HG02938 (cell line): ENCODE data around the gene SUCO.

Source experiments
- ATAC-seq: cut with Tn5 transposase; IDR thresholded peaks from one replicate; pipeline ENCODE4 v1.9.1; 2021; ENCODE audit warnings: mild to moderate bottlenecking, moderate library complexity; ENCODE audit not compliant: unreplicated experiment

SUCO gene

DNA sequence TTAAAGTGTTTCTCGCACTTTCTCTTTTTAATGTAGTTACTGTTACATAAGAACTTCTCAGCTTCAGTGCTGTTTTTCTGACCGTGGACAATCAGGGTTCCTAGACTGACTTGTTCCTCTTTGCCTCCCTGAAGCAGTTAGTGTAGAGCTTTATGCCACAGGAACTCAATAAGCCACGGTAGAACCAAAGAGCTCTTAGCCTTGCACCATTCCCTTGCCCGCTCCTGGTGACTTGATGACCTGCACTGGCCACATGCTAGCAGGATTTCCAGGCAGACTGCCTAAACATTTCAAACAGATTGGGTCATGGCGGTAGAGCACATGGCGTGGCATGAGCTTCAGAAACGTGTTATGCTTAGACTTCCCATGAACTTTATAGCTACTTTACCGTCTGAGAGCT is 107.2 kb downstream of the SUCO start:
- no peak for ATAC-seq

DNA sequence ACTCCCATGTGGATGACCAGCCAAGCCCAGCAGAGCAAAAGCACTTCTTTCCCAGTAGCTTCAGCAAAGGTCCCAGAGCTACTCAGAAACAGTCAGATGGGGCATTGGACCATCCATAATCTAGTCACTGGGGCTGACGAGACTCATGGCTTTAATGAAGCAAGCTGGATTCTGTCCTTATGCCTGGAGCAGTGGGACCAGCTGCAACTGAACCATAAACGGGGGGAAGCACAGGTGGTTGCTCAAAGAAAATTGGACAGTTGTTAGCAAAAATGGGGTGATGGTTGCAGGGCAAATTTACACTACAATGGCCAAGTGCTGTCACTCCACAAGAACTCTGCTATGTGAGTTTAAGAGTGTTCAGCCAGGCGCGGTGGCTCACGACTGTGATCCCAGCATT is 108.5 kb downstream of the SUCO start:
- ATAC-seq = no peak

DNA sequence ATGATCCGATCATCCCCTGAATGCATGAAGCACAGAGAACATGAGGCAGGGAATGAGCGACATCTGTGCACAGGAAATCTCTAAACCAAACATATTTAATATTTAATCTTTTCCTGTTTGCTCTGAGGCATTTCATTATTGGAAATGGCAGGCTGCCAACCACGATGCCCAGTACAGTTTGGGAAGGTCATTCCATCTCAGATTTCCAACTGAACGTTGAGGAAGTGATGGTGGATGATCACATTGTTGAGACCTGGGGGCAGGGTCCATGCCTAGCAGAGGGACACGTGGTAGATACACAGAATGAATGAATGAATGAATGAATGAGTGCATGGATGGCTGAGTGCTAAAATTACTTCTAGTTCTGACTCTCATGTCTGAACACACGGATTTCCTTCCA is 110.0 kb downstream of the SUCO start:
- ATAC-seq = no peak

DNA sequence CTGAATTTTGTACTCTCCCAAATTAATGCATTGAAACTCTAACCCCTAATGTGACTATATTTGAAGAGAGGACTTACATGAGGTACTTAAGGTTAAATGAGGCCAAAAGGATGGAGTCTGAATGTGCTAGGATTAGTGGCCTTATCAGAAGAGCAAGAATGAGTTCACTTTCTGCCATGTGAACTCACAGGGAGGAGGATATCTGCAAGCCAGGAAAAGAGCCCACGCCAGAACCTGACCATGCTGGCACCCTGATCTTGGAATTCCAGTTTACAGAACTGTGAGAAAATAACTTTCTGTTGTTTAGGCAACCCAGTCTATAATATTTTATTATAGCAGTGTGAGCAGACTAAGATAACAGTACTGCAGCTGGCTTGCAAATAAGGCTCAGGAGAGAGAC is 113.7 kb downstream of the SUCO start:
- ATAC-seq = no peak

DNA sequence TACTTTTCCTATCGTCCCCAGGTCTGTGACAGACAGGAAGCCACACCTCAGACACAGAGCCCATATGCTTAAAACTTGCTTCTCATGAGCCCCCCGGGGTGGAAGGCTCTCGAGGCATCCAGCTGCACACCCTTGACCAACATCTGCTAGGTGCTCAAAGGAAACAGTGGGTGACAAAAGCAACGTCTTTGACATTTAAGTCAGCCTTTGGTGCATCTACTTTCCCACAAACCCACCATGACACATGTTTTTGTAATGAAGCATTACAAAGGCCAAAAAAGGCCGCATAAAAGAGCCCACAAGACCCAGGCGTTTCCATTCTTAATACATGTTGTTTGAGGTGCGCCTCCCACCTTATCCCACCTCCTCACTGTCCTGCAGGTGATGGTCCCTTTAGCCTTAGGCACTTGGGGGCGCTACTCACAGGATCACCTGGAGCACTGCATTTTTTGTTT is 114.2 kb downstream of the SUCO start:
- no peak for ATAC-seq

DNA sequence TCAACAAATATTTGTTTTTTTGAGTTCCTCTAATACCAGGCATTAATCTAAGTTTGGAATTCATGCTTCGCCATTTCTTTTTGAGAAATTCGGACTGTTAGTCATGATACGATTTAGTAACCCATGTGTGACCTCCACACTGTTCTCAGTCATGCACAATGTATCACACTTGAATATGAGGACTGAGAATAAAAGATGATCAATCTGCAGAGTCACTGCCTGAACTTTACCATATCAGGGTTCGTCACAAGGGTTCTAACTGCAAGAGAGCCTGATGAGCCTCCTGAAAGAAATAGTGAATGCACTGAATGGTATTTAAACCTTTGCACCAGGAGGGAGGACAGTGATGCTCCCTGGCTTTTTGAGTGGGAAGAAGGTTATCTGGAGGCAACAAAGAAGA is 115.0 kb downstream of the SUCO start:
- ATAC-seq = no peak

DNA sequence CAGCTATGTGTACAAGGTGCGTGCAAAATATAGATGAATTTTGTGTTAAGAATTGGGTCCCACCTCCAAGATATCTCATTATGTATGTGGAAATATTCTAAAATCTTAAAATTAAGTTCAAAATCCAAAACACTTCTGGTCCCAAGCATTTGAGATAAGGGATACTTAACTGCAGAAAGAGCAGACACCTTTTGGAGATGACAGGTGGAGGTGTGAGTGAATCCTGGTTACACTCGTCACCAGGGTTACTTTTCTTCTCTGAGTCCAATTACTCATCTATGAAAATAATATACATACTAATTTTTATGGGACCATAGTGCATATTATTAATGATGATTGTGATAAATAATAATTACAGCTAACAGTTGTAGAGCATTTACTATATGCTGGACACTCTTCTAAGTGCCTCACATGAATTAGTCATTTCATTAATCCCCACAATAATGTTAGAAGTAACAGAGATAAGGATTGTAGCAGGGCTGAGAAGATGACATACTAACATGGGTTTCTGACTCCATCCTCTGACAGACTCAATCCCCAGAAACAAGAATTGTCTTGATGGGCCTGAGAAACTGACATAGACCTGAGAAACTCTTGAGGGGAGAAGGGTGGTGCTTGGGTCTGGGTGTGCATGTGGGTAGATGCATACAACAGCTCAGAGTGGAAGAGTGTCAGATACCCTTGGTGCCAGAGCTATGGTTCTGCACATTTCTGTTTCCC is 117.7 kb downstream of the SUCO start:
- no peak for ATAC-seq

DNA sequence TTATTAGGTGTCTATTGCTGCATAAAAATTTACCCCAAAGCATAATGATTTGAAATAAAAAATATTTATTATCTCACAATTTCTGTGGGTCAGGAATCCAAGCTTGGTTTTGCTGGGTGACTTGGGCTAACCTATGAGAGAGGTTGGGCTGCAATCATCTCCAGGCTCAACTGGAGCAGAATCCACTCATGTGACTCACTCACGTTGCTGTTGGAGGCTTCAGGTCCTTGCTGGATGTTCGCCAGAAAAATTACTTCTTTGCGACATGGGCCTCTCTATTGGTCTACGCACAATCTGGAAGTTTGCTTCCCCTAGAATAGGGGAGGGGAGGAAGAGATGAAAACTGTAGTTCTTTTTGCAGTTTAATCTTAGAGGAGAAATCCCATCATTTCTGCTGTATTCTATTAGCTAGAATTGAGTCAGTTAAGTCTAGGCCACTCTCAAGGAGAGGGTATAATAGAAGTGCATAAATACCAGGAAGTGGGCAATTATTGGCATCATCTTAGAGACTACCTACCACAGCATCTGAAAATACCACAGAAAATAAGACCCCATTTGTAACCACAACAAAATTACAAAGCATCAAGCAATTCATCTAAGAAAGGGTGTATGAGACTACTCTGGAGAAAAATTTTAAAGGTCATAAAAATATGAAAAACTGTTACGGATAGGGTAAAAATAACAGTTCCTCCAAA is 120.2 kb downstream of the SUCO start:
- no peak for ATAC-seq

DNA sequence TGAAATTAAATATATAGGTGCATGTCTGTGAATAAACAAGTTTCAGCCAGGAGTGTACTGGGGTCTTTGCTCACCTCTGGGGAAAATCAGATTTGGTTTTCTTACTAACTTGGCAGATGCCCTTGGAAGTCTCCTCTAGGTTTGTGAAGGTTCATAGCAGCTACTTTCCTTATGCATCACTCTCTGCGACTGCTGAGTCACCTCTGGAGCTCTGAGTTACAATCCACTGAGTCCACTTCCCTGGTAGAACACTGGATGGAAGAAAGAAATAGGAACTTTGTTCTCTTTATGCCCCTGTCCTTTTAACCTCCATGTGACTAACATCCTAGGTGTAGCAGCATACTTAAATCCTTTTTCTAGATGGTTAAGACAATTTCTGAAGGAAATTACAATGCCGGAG is 121.6 kb downstream of the SUCO start:
- no peak for ATAC-seq

DNA sequence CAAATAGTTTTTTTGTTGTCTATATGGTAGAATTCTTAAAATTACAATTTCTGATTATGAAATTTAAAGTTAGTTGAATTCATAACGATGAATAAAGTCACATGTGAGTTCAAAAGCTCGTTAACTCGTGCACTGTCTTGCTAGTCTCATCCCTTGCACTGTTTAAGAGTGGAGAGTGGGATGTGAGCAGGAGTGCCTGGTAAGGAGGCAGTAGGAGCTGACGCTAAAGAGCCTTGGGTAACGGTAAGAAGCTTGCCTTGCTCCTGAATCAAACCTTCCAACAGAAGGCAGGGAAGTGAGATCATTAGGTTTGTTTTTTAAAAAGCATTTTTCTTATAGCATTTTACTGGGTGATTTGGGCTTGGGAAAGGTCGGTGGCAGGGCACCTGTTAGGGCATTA is 123.6 kb downstream of the SUCO start:
- no peak for ATAC-seq

DNA sequence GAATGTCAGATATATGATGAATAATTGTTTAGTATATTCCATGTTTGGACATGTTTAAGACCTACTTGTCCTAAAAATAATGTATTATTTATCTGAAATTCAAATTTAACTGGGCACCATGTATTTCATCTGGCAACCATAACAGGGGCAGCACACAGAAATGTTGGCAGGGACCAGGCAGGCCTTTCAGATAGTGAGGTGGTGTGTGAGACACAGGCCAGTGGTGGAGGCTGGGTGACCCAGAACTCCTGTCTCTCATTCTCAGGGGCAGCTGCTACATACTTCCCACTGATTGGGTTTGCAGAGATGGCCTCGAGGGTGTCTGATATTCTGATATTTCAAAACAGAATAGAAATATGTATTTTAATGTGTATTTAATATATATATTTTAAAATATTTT is 124.6 kb downstream of the SUCO start:
- ATAC-seq = no peak

DNA sequence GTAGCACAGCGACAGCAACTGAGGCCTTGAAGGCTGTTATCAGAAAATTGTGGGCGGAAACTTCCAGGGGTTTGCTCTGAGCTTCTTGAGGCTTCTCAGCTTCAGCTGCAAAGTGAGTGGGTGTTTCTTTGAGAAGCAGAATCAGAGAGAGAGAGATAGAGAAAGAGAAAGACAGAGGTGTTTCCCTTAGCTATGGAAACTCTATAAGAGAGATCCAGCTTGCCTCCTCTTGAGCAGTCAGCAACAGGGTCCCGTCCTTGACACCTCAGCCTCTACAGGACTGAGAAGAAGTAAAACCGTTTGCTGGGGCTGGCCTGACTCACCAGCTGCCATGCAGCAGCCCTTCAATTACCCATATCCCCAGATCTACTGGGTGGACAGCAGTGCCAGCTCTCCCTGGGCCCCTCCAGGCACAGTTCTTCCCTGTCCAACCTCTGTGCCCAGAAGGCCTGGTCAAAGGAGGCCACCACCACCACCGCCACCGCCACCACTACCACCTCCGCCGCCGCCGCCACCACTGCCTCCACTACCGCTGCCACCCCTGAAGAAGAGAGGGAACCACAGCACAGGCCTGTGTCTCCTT is 126.0 kb downstream of the SUCO start, which contains the start of gene FASLG:
FASLG (plus strand) TSS at position 233 of the 583 bp plus-strand sequence; CDS start at position 332, 99 bp downstream.
- no peak for ATAC-seq

DNA sequence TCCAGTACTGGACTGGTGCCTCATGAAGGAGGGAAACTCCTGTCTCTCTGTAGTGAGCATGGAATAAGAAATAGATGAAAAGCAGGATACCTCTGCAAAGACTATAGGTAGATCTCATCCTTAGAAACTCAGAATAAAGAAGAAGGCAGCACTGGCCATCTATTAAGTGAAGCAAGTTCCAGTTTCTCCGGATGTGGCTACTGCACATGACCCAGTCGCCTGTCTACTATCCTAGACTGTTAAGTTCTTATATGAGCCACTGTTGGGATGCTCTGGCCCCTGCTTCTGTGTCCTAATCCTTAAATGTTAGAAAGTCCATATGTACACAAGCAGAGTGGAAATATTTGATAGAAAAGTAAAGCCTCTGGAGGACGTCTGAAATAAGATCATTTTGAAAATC is 128.2 kb downstream of the SUCO start:
- no peak for ATAC-seq
